GM12872 (cell line): ENCODE measurements around the gene EPB41.

ENCODE experiments used
- TF ChIP-seq, protein P1 (sequence below): IDR thresholded peaks from 3 replicates; pipeline ENCODE4 v1.5.1; 2011; ENCODE audit warnings: low read depth, mild to moderate bottlenecking, low read length, moderate library complexity; ENCODE audit not compliant: insufficient read depth

Gene EPB41

GRCh38 chr1:28894785-28895184 lies 19.6 kb upstream of the EPB41 start:
- TF ChIP-seq, protein P1, sequence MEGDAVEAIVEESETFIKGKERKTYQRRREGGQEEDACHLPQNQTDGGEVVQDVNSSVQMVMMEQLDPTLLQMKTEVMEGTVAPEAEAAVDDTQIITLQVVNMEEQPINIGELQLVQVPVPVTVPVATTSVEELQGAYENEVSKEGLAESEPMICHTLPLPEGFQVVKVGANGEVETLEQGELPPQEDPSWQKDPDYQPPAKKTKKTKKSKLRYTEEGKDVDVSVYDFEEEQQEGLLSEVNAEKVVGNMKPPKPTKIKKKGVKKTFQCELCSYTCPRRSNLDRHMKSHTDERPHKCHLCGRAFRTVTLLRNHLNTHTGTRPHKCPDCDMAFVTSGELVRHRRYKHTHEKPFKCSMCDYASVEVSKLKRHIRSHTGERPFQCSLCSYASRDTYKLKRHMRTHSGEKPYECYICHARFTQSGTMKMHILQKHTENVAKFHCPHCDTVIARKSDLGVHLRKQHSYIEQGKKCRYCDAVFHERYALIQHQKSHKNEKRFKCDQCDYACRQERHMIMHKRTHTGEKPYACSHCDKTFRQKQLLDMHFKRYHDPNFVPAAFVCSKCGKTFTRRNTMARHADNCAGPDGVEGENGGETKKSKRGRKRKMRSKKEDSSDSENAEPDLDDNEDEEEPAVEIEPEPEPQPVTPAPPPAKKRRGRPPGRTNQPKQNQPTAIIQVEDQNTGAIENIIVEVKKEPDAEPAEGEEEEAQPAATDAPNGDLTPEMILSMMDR = no peak

DNA sequence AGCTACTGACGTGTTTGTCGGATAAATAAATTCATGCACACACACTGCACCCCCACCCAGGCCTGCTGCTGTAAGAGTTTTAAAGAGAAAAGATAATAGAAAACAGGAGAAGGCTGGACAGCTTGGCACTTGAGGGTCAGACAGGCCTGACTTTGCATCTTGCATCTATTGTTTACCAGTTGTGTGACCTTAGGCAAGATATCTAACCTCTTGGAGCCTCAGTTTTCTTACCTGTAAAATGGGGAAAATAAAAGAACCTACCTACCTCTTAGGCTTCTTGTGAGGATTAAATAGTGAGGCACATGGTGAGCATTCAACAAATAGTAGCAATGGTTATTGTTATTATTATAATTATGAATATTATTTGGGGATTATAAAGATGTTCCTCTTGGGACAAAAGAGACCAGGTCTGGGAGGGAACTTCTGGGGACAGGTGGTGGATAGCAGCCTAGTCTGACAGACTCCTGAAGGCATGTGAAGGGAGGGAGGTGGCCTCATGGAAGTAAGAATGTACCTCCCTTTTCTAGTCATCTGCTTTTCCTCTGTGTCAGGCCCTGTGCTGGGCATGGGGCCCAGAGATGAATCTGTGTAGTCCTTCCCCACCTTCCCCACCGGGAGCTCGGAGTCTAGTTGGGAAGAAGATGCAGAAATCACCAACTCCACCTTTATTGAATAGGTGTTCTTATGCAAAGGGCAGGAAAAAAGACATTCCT lies 18.3 kb upstream of the EPB41 start:
- TF ChIP-seq, protein P1 = no peak

DNA sequence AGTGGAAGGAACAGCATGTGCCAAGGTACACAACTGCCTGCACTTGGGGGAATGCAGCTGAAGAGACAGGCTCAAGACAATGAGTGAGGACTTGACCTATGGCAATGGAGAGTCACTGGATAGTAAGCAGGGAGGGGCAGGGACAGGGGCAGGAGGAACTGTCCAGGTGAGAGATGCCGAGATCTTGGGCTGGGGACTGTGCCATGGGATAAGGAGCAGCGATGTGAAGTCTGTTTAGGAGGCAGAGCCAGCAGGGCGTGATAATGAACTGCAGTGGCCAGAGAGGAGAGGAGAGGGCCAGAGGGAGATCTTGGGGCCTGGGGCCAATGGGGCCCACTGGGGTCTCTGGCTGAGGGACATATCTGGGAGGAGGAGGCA lies 17.8 kb upstream of the EPB41 start:
- TF ChIP-seq, protein P1 = no peak

DNA sequence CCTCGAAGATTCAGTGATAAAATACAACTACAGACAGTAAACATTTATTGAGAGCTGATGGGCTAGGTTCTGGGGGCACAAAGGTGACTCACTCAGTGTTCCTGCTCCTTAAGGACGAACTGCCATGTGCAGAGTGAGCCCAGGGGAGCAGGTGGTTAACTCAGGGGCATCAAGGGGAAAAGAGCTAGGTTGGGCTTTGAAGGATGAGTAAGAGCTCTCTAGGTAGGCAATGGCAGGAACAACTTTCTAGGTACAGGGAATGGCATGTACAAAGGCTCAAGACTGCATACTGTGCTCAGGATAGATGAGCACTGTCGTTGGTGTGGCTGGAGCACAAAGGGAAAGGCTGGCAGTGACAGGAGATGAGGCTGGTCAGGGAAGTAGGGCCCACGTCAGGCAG lies 16.6 kb upstream of the EPB41 start:
- TF ChIP-seq, protein P1 = no peak

DNA sequence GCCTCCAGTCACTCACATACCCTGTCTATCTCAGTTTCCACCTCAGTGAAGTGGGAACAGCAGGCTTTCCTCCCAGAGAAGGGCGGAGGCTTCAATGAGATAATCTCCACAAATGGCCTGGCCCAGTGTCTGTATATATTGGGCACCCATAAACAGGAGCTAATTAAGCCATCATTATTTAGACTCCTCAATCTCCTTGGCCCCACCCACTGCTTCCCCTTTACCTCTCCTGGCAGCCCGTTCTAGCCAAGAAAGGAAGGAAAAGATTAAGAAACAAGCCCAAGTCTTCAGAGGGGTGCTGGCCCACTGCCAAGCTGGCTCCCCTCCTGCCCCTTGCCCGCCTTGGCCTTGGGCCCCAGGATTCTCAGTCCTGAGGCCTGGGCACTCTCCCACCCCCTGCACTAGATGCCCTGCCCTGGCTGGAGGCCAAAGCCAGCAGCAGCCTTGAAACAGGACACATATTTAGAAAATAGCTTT lies 15.9 kb upstream of the EPB41 start:
- TF ChIP-seq, protein P1 = no peak

- TF ChIP-seq, protein P1 = no peak
Observed at GRCh38 chr1:28899267-28899666, 15.1 kb upstream of the EPB41 start.

DNA sequence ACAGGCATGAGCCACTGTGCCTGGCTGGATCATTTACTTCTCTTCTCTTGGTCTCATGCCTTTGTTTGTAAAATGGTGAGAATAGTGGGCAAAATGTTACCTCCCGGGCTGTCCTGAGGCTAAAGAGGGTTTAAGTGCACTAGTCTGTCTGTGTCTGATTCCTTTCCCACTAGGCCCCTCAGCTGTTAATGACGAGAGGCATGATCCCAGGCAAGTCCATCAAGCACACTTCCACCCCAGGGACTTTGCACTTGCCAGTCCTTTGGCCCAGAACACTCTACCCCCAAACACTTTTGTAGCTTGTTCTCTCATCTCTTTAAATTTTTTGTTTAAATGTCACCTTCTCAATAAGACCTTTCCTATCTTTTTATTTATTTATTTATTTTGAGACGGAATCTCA lies 13.8 kb upstream of the EPB41 start:
- TF ChIP-seq, protein P1 = no peak
